GM20000 (cell line): ENCODE data around the gene KCNK10.

ENCODE experiments used
- DNase-seq: peaks from one replicate; pipeline ENCODE4 v3.0.0; 2012; ENCODE audit warnings: low spot score
- CTCF ChIP-seq: IDR thresholded peaks from 2 replicates; pipeline ENCODE4 v1.5.1; 2012; ENCODE audit warnings: mild to moderate bottlenecking, control low read depth; ENCODE audit errors: extremely low read depth, missing control alignments

Gene KCNK10

GRCh38 chr14:88289996-88290395 lies 33.1 kb downstream of the KCNK10 start:
- TF ChIP-seq CTCF = no peak
- no peak for DNase-seq

- DNase-seq = no peak
- no peak for TF ChIP-seq CTCF
Observed at GRCh38 chr14:88289234-88289633, 33.8 kb downstream of the KCNK10 start.

GRCh38 chr14:88286309-88286708 lies 36.8 kb downstream of the KCNK10 start:
- no peak for TF ChIP-seq CTCF
- no peak for DNase-seq

GRCh38 chr14:88281447-88281846 lies 41.6 kb downstream of the KCNK10 start:
- no peak for TF ChIP-seq CTCF
- no peak for DNase-seq

- no peak for DNase-seq
- no peak for TF ChIP-seq CTCF
Observed at GRCh38 chr14:88276923-88277596, 46.0 kb downstream of the KCNK10 start.

GRCh38 chr14:88272390-88273269 lies 50.4 kb downstream of the KCNK10 start:
- TF ChIP-seq CTCF = no peak
- DNase-seq = no peak

- no peak for TF ChIP-seq CTCF
- no peak for DNase-seq
Observed at GRCh38 chr14:88271205-88271604, 51.9 kb downstream of the KCNK10 start.
